ENCODE data around the gene MAD2L1.

The MAD2L1 gene

GRCh38 chr4:120037411-120037810 is 29.2 kb downstream of the MAD2L1 start:
- TF ChIP-seq GATA2 (IDR thresholded peaks at IDR 0.05; ENCODE audit: low read depth, low read length): no peak
- no peak for TF ChIP-seq GATA3 (IDR thresholded peaks at IDR 0.05; ENCODE audit: low read depth, low read length)

- no peak for TF ChIP-seq GATA2 (IDR thresholded peaks at IDR 0.05; ENCODE audit: low read depth, low read length)
Measured at GRCh38 chr4:120034913-120035312, 31.7 kb downstream of the MAD2L1 start.

GRCh38 chr4:120026853-120027252 is 39.8 kb downstream of the MAD2L1 start:
- TF ChIP-seq GATA2 (IDR thresholded peaks at IDR 0.05; ENCODE audit: low read depth, low read length) (no peak), GATA3 (IDR thresholded peaks at IDR 0.05; ENCODE audit: low read depth, low read length) (no peak)

- TF ChIP-seq GATA2 (IDR thresholded peaks at IDR 0.05; ENCODE audit: low read depth, low read length) (no peak), GATA3 (IDR thresholded peaks at IDR 0.05; ENCODE audit: low read depth, low read length) (no peak)
Measured at GRCh38 chr4:120025516-120025915, 41.1 kb downstream of the MAD2L1 start.

- TF ChIP-seq GATA2 (IDR thresholded peaks at IDR 0.05; ENCODE audit: low read depth, low read length): no peak
- TF ChIP-seq GATA3 (IDR thresholded peaks at IDR 0.05; ENCODE audit: low read depth, low read length): no peak
Measured at GRCh38 chr4:120018786-120019185, 47.9 kb downstream of the MAD2L1 start.

GRCh38 chr4:120017939-120018692 is 48.5 kb downstream of the MAD2L1 start:
- TF ChIP-seq GATA3 (IDR thresholded peaks at IDR 0.05; ENCODE audit: low read depth, low read length) (no peak), GATA2 (IDR thresholded peaks at IDR 0.05; ENCODE audit: low read depth, low read length) (no peak)

- no peak for TF ChIP-seq GATA3 (IDR thresholded peaks at IDR 0.05; ENCODE audit: low read depth, low read length)
- TF ChIP-seq GATA2 (IDR thresholded peaks at IDR 0.05; ENCODE audit: low read depth, low read length): no peak
Measured at GRCh38 chr4:120011725-120012124, 54.9 kb downstream of the MAD2L1 start.

- TF ChIP-seq GATA2 (IDR thresholded peaks at IDR 0.05; ENCODE audit: low read depth, low read length): no peak
- no peak for TF ChIP-seq GATA3 (IDR thresholded peaks at IDR 0.05; ENCODE audit: low read depth, low read length)
Measured at GRCh38 chr4:120010646-120011045, 56.0 kb downstream of the MAD2L1 start.

GRCh38 chr4:120009731-120010130 is 56.9 kb downstream of the MAD2L1 start:
- TF ChIP-seq GATA3 (IDR thresholded peaks at IDR 0.05; ENCODE audit: low read depth, low read length) (no peak), GATA2 (IDR thresholded peaks at IDR 0.05; ENCODE audit: low read depth, low read length) (no peak)

GRCh38 chr4:120008957-120009356 is 57.7 kb downstream of the MAD2L1 start:
- no peak for TF ChIP-seq GATA2 (IDR thresholded peaks at IDR 0.05; ENCODE audit: low read depth, low read length)
- no peak for TF ChIP-seq GATA3 (IDR thresholded peaks at IDR 0.05; ENCODE audit: low read depth, low read length)

- TF ChIP-seq GATA2 (IDR thresholded peaks at IDR 0.05; ENCODE audit: low read depth, low read length) (no peak), GATA3 (IDR thresholded peaks at IDR 0.05; ENCODE audit: low read depth, low read length) (no peak)
Measured at GRCh38 chr4:120007896-120008436, 58.7 kb downstream of the MAD2L1 start.

- TF ChIP-seq GATA3 (IDR thresholded peaks at IDR 0.05; ENCODE audit: low read depth, low read length) (no peak), GATA2 (IDR thresholded peaks at IDR 0.05; ENCODE audit: low read depth, low read length) (no peak)
Measured at GRCh38 chr4:120007191-120007871, 59.3 kb downstream of the MAD2L1 start.
